H1 (cell line): Measurements from ENCODE around the gene TCF7.

Experiments used
- CTCF ChIP-seq, 3 experiments: IDR thresholded peaks; 1 replicate in 2 of 3; 2 replicates in 1 of 3; pipeline versions ENCODE4 v1.5.1 to v1.6.1; 2011; ENCODE audit warnings: low read length in 3 of 3, mild to moderate bottlenecking in 3 of 3, inconsistent platforms in 2 of 3, low read depth in 1 of 3, moderate library complexity in 1 of 3; ENCODE audit not compliant: insufficient read depth in 1 of 3; ENCODE audit errors: control extremely low read depth in 1 of 3
- POLR2A ChIP-seq, 2 experiments: IDR thresholded peaks; 1 replicate in 1 of 2; 2 replicates in 1 of 2; pipeline ENCODE4 v1.6.1; 2011; ENCODE audit warnings: low read depth in 2 of 2, low read length in 2 of 2, mild to moderate bottlenecking in 2 of 2; ENCODE audit errors: control extremely low read depth in 1 of 2
- POLR2AphosphoS5 ChIP-seq: IDR thresholded peaks from 2 replicates; pipeline ENCODE4 v1.6.1; 2011; ENCODE audit warnings: low read depth, low read length

DNA sequence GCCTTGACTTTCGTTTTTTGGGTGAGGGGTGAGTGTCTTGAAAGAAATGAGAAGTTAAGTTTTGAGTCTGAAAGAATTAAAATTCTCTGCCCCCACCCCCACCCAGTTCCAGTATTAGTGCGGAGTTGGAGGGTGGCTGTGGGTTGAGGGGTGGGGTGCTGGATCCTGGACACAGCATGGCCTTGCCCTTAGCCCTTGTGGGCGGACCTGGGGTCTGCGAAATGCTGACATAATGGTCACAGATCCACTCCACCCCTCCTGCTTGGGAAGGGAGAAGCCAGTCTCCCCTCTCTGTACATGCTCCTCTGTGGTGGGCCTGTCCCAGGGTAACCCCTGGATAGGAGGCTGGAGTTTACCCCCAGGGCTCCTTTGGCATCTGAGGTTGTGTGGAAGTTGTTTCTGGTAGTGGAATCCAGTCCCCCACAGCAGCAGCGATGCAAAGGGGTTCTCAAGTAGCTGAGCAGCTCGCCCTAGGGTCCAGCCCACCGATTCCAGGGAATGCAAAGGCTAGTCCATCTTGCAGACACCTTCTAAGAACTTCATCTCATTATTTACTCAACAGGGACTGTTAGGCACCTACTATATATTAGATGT is 42.8 kb upstream of the TCF7 start:
- TF ChIP-seq POLR2AphosphoS5 (no peak), CTCF (IDR thresholded peaks at IDR 0.05; ENCODE audit: control extremely low read depth in 1 of 3, insufficient read depth in 1 of 3, low read depth in 1 of 3, low read length in 3 of 3) (no peak), POLR2A (IDR thresholded peaks at IDR 0.05; ENCODE audit: control extremely low read depth in 1 of 2, low read depth in 2 of 2, low read length in 2 of 2) (no peak)
